Neural cell (in vitro differentiated cells): ENCODE measurements around the gene ZDHHC17. TPM values are rescaled to one million over a fixed set of nuclear protein-coding genes. Genes with fewer than 3 reads are reported as not detected.

Source experiments
- H2AFZ ChIP-seq: fragments of 200-600, 300-800 bp; sonication (generic), shearing (Covaris generic); 2 replicates; pipeline ENCODE4 v1.6.0; 2014; ENCODE audit warnings: low read depth, mild to moderate bottlenecking, antibody characterized with exemption, low read length, moderate library complexity
- H3F3A ChIP-seq: fragments of 200-600 bp; shearing (Covaris generic); 2 replicates; pipeline ENCODE4 v1.6.1; 2016; ENCODE audit warnings: mild to moderate bottlenecking, moderate library complexity, mixed read lengths, antibody characterized with exemption, low read length; ENCODE audit not compliant: insufficient read depth, poor library complexity, severe bottlenecking
- H3K27ac ChIP-seq: fragments of 200-600, 300-800 bp; sonication (generic), shearing (Covaris generic); 2 replicates; pipeline ENCODE4 v1.5.1; 2014; ENCODE audit warnings: mild to moderate bottlenecking, low read length, moderate library complexity
- H3K27me3 ChIP-seq: fragments of 300-800, 200-600 bp; sonication (generic), shearing (Covaris generic); 2 replicates; pipeline ENCODE4 v1.6.0; 2014; ENCODE audit warnings: mild to moderate bottlenecking, low read depth, low read length, moderate library complexity; ENCODE audit not compliant: insufficient read depth
- H3K36me3 ChIP-seq: fragments of 300-800, 200-600 bp; sonication (generic), shearing (Covaris generic); 2 replicates; pipeline ENCODE4 v1.5.1; 2014; ENCODE audit warnings: mild to moderate bottlenecking, antibody characterized with exemption, low read length, moderate library complexity; ENCODE audit not compliant: insufficient read depth
- H3K4me2 ChIP-seq: fragments of 300-800, 200-600 bp; sonication (generic), shearing (Covaris generic); 2 replicates; pipeline ENCODE4 v1.6.0; 2014; ENCODE audit warnings: mild to moderate bottlenecking, low read length
- H3K4me3 ChIP-seq: fragments of 300-800, 200-600 bp; sonication (generic), shearing (Covaris generic); 2 replicates; pipeline ENCODE4 v1.5.1; 2014; ENCODE audit warnings: mild to moderate bottlenecking, low read length, moderate library complexity
- H3K79me2 ChIP-seq: fragments of 200-600 bp; shearing (Covaris generic); replicated peaks from 2 replicates; pipeline ENCODE4 v1.6.0; 2014; ENCODE audit warnings: mild to moderate bottlenecking, low read length, moderate library complexity; ENCODE audit not compliant: insufficient read depth
- H3K9ac ChIP-seq: fragments of 300-800, 200-600 bp; sonication (generic), shearing (Covaris generic); 2 replicates; pipeline ENCODE4 v1.6.1; 2016; ENCODE audit warnings: mild to moderate bottlenecking, low read length, mixed read lengths
- H3K9me2 ChIP-seq: fragments of 200-600 bp; shearing (Covaris generic); 2 replicates; pipeline ENCODE4 v1.6.1; 2016; ENCODE audit warnings: mild to moderate bottlenecking, low read length, mixed read lengths; ENCODE audit not compliant: insufficient read depth
- H3K9me3 ChIP-seq: fragments of 200-600, 300-800 bp; sonication (generic), shearing (Covaris generic); 2 replicates; pipeline ENCODE4 v1.6.1; 2016; ENCODE audit warnings: mild to moderate bottlenecking, mixed run types, low read length, moderate library complexity, mixed read lengths
- H4K20me1 ChIP-seq: fragments of 200-600 bp; shearing (Covaris generic); 2 replicates; pipeline ENCODE4 v1.6.1; 2016; ENCODE audit warnings: mild to moderate bottlenecking, mixed run types; ENCODE audit not compliant: insufficient read depth
- CTCF ChIP-seq: fragments of 450-650 bp; IDR thresholded peaks from 2 replicates; pipeline ENCODE4 v1.5.1; 2014; ENCODE audit warnings: antibody characterized with exemption, mild to moderate bottlenecking, moderate library complexity; ENCODE audit not compliant: poor library complexity, severe bottlenecking
- EP300 ChIP-seq: fragments of 450-650 bp; conservative IDR thresholded peaks from 2 replicates; pipeline ENCODE4 v1.6.1; 2014; ENCODE audit warnings: antibody characterized with exemption, mild to moderate bottlenecking, moderate library complexity; ENCODE audit not compliant: poor library complexity, severe bottlenecking
- EZH2 ChIP-seq: fragments of 200-600, 300-800 bp; shearing (Covaris generic), sonication (generic); IDR thresholded peaks from 2 replicates; pipeline ENCODE4 v1.6.1; 2014; ENCODE audit warnings: antibody characterized with exemption, low read length, borderline replicate concordance, mild to moderate bottlenecking; ENCODE audit not compliant: insufficient read depth, poor library complexity, severe bottlenecking
- MXI1 ChIP-seq: fragments of 450-650 bp; conservative IDR thresholded peaks from 2 replicates; pipeline ENCODE4 v1.6.1; 2014; ENCODE audit warnings: antibody characterized with exemption, mild to moderate bottlenecking; ENCODE audit not compliant: poor library complexity, severe bottlenecking
- POLR2AphosphoS5 ChIP-seq: IDR thresholded peaks from 2 replicates; pipeline ENCODE4 v1.6.1; 2012
- RAD21 ChIP-seq: fragments of 450-650 bp; conservative IDR thresholded peaks from 2 replicates; pipeline ENCODE4 v1.6.1; 2014; ENCODE audit warnings: antibody characterized with exemption, mild to moderate bottlenecking, moderate library complexity
- REST ChIP-seq: IDR thresholded peaks from 2 replicates; pipeline ENCODE4 v1.6.1; 2012; ENCODE audit warnings: borderline replicate concordance
- SMC3 ChIP-seq: fragments of 450-650 bp; conservative IDR thresholded peaks from 2 replicates; pipeline ENCODE4 v1.6.1; 2014; ENCODE audit warnings: antibody characterized with exemption, mild to moderate bottlenecking, moderate library complexity; ENCODE audit not compliant: poor library complexity
- TAF1 ChIP-seq: IDR thresholded peaks from 2 replicates; pipeline ENCODE4 v1.6.1; 2012; ENCODE audit warnings: low read depth
- polyA plus RNA-seq: library from polyadenylated mRNA; depleted of rRNA; stranded (reverse); fragments of >200 nt; gene quantifications from 2 replicates; pipeline ENCODE4 v1.2.3, GENCODE V29; 2014

ZDHHC17 gene
- polyA plus RNA-seq, 1 donor from 2014 or later, result 217 TPM

- TF ChIP-seq TAF1 (no peak), EZH2 (no peak), EP300 (no peak), REST (no peak), SMC3 (no peak), POLR2AphosphoS5 (no peak), RAD21 (no peak), CTCF (no peak), MXI1 (no peak)
Measured at GRCh38 chr12:76739896-76740295, 24.0 kb upstream of the ZDHHC17 start.

GRCh38 chr12:76740501-76740900 lies 23.4 kb upstream of the ZDHHC17 start:
- no peak overlapping the region for H2AFZ ChIP-seq
- no peak overlapping the region for H3K27ac ChIP-seq
- no peak overlapping the region for H3K4me3 ChIP-seq
- H3K9ac ChIP-seq, result no peak overlapping the region
- no peaks in the 10 kb centered on the region for H3K36me3 ChIP-seq
- no peaks in the 10 kb centered on the region for H3K27me3 ChIP-seq
- no peaks in the 10 kb centered on the region for H4K20me1 ChIP-seq
- no peak overlapping the region for H3K4me2 ChIP-seq
- H3F3A ChIP-seq, result no peaks in the 10 kb centered on the region
- no peaks in the 10 kb centered on the region for H3K9me3 ChIP-seq
- H3K9me2 ChIP-seq, result no peaks in the 10 kb centered on the region
- no peaks in the 10 kb centered on the region for H3K79me2 ChIP-seq
- TF ChIP-seq TAF1 (no peak), CTCF (no peak), RAD21 (no peak), SMC3 (no peak), EP300 (no peak), POLR2AphosphoS5 (no peak), MXI1 (no peak), EZH2 (no peak), REST (no peak)

More at GRCh38 chr12:76739896-76740295, 24.0 kb upstream of the ZDHHC17 start:
- H3K4me3 ChIP-seq, result no peak overlapping the region
- no peaks in the 10 kb centered on the region for H3K9me3 ChIP-seq
- no peaks in the 10 kb centered on the region for H3K36me3 ChIP-seq
- H3K4me2 ChIP-seq, result no peak overlapping the region
- no peaks in the 10 kb centered on the region for H3K27me3 ChIP-seq
- no peak overlapping the region for H3K9ac ChIP-seq
- H2AFZ ChIP-seq, result no peak overlapping the region
- H3F3A ChIP-seq, result no peaks in the 10 kb centered on the region
- no peaks in the 10 kb centered on the region for H4K20me1 ChIP-seq
- no peaks in the 10 kb centered on the region for H3K9me2 ChIP-seq
- no peaks in the 10 kb centered on the region for H3K79me2 ChIP-seq
- no peak overlapping the region for H3K27ac ChIP-seq
